Activated naive CD8-positive, alpha-beta T cell treated with anti-CD3 and anti-CD28 coated beads for 36 hours (primary cell): ENCODE results near the gene MRPS27. TPM values are rescaled to one million over a fixed set of nuclear protein-coding genes. Genes with fewer than 3 reads are reported as not detected.
A peak's percentile ranks its signal among the peaks of the same experiment; 100 is the strongest.

Source experiments
- DNase-seq: peaks from one replicate; pipeline ENCODE4 v3.0.0; 2021
- H3K27ac Mint-ChIP-seq: one replicate; pipeline ENCODE4 v1.8.0; 2022; ENCODE audit warnings: mild to moderate bottlenecking, moderate library complexity, mixed read lengths
- H3K27me3 Mint-ChIP-seq: one replicate; pipeline ENCODE4 v1.8.0; 2022; ENCODE audit warnings: mild to moderate bottlenecking, mixed read lengths
- H3K36me3 Mint-ChIP-seq: one replicate; pipeline ENCODE4 v1.8.0; 2021; ENCODE audit warnings: mild to moderate bottlenecking, mixed read lengths
- H3K4me1 Mint-ChIP-seq: one replicate; pipeline ENCODE4 v1.8.0; 2021; ENCODE audit warnings: mixed read lengths
- H3K4me3 Mint-ChIP-seq: one replicate; pipeline ENCODE4 v1.8.0; 2022; ENCODE audit warnings: mild to moderate bottlenecking, moderate library complexity, mixed read lengths
- H3K9me3 Mint-ChIP-seq: one replicate; pipeline ENCODE4 v1.8.0; 2022; ENCODE audit warnings: mixed read lengths
- total RNA-seq, 2 experiments: library from RNA; stranded (reverse); gene quantifications; one replicate each; pipeline ENCODE4 v1.2.3, GENCODE V29; 2021

Gene MRPS27
- total RNA-seq, 2 experiments from 2014 or later = 102 TPM

- Mint-ChIP-seq H3K4me3 (no peak overlapping the region), H3K36me3 (peaks cover 12% of the 10 kb centered on the region), H3K27me3 (no peaks in the 10 kb centered on the region), H3K4me1 (peaks cover 7% of the 10 kb centered on the region), H3K9me3 (no peaks in the 10 kb centered on the region), H3K27ac (no peak overlapping the region)
- no peak for DNase-seq
Observed at GRCh38 chr5:72205431-72206009, 114.5 kb downstream of the MRPS27 start.

- Mint-ChIP-seq H3K27me3 (no peaks in the 10 kb centered on the region), H3K4me1 (peaks cover 7% of the 10 kb centered on the region), H3K27ac (no peak overlapping the region), H3K4me3 (no peak overlapping the region), H3K36me3 (peaks cover 12% of the 10 kb centered on the region), H3K9me3 (no peaks in the 10 kb centered on the region)
- DNase-seq = no peak
Observed at GRCh38 chr5:72204946-72205345, 115.1 kb downstream of the MRPS27 start.

GRCh38 chr5:72203251-72203845 is 116.7 kb downstream of the MRPS27 start:
- no peak overlapping the region for H3K4me3 Mint-ChIP-seq
- peaks cover 8% of the 10 kb centered on the region for H3K36me3 Mint-ChIP-seq
- H3K9me3 Mint-ChIP-seq = no peaks in the 10 kb centered on the region
- no peaks in the 10 kb centered on the region for H3K27me3 Mint-ChIP-seq
- no peak overlapping the region for H3K27ac Mint-ChIP-seq
- H3K4me1 Mint-ChIP-seq = peaks cover 3% of the 10 kb centered on the region
- DNase-seq = no peak

GRCh38 chr5:72202331-72202825 is 117.7 kb downstream of the MRPS27 start:
- H3K27ac Mint-ChIP-seq = no peak overlapping the region
- DNase-seq = no peak
- no peaks in the 10 kb centered on the region for H3K4me1 Mint-ChIP-seq
- H3K4me3 Mint-ChIP-seq = no peak overlapping the region
- H3K36me3 Mint-ChIP-seq = peaks cover 8% of the 10 kb centered on the region
- no peaks in the 10 kb centered on the region for H3K27me3 Mint-ChIP-seq
- no peaks in the 10 kb centered on the region for H3K9me3 Mint-ChIP-seq

- peaks cover 1% of the 10 kb centered on the region for H3K36me3 Mint-ChIP-seq
- DNase-seq = no peak
- H3K4me1 Mint-ChIP-seq = no peaks in the 10 kb centered on the region
- H3K27ac Mint-ChIP-seq = no peak overlapping the region
- H3K27me3 Mint-ChIP-seq = peaks cover 8% of the 10 kb centered on the region
- H3K9me3 Mint-ChIP-seq = no peaks in the 10 kb centered on the region
- no peak overlapping the region for H3K4me3 Mint-ChIP-seq
Observed at GRCh38 chr5:72199681-72200080, 120.4 kb downstream of the MRPS27 start.

- H3K4me3 Mint-ChIP-seq = no peak overlapping the region
- no peaks in the 10 kb centered on the region for H3K9me3 Mint-ChIP-seq
- no peaks in the 10 kb centered on the region for H3K4me1 Mint-ChIP-seq
- H3K27me3 Mint-ChIP-seq = peaks cover 25% of the 10 kb centered on the region
- peaks cover 1% of the 10 kb centered on the region for H3K36me3 Mint-ChIP-seq
- no peak for DNase-seq
- no peak overlapping the region for H3K27ac Mint-ChIP-seq
Observed at GRCh38 chr5:72197393-72197792, 122.6 kb downstream of the MRPS27 start.

- H3K4me1 Mint-ChIP-seq = no peaks in the 10 kb centered on the region
- H3K36me3 Mint-ChIP-seq = peaks cover 1% of the 10 kb centered on the region
- H3K27me3 Mint-ChIP-seq = peaks cover 26% of the 10 kb centered on the region
- H3K27ac Mint-ChIP-seq = no peak overlapping the region
- H3K4me3 Mint-ChIP-seq = no peak overlapping the region
- no peak for DNase-seq
- no peaks in the 10 kb centered on the region for H3K9me3 Mint-ChIP-seq
Observed at GRCh38 chr5:72195581-72195980, 124.5 kb downstream of the MRPS27 start.

- H3K27ac Mint-ChIP-seq = no peak overlapping the region
- H3K9me3 Mint-ChIP-seq = no peaks in the 10 kb centered on the region
- H3K36me3 Mint-ChIP-seq = peaks cover 1% of the 10 kb centered on the region
- H3K4me1 Mint-ChIP-seq = no peaks in the 10 kb centered on the region
- DNase-seq = peak; percentile 18
- H3K27me3 Mint-ChIP-seq = peaks cover 26% of the 10 kb centered on the region
- H3K4me3 Mint-ChIP-seq = no peak overlapping the region
Observed at GRCh38 chr5:72194846-72195245, 125.2 kb downstream of the MRPS27 start.

- Mint-ChIP-seq H3K4me1 (no peaks in the 10 kb centered on the region), H3K27ac (no peak overlapping the region), H3K36me3 (peaks cover 1% of the 10 kb centered on the region), H3K27me3 (peaks cover 30% of the 10 kb centered on the region), H3K4me3 (no peak overlapping the region), H3K9me3 (no peaks in the 10 kb centered on the region)
- no peak for DNase-seq
Observed at GRCh38 chr5:72191404-72191803, 128.6 kb downstream of the MRPS27 start.

- Mint-ChIP-seq H3K27ac (no peak overlapping the region), H3K27me3 (peaks cover 17% of the 10 kb centered on the region), H3K36me3 (no peaks in the 10 kb centered on the region), H3K4me1 (no peaks in the 10 kb centered on the region), H3K4me3 (no peak overlapping the region), H3K9me3 (no peaks in the 10 kb centered on the region)
- DNase-seq = no peak
Observed at GRCh38 chr5:72189146-72189545, 130.9 kb downstream of the MRPS27 start.

GRCh38 chr5:72188166-72188565 is 131.9 kb downstream of the MRPS27 start:
- no peak for DNase-seq
- Mint-ChIP-seq H3K9me3 (no peaks in the 10 kb centered on the region), H3K27ac (no peak overlapping the region), H3K27me3 (peaks cover 16% of the 10 kb centered on the region), H3K36me3 (no peaks in the 10 kb centered on the region), H3K4me1 (no peaks in the 10 kb centered on the region), H3K4me3 (no peak overlapping the region)

GRCh38 chr5:72187388-72188075 is 132.5 kb downstream of the MRPS27 start:
- Mint-ChIP-seq H3K4me1 (no peaks in the 10 kb centered on the region), H3K9me3 (no peaks in the 10 kb centered on the region), H3K27ac (no peak overlapping the region), H3K4me3 (no peak overlapping the region), H3K36me3 (no peaks in the 10 kb centered on the region), H3K27me3 (peaks cover 15% of the 10 kb centered on the region)
- DNase-seq = no peak

- H3K36me3 Mint-ChIP-seq = no peaks in the 10 kb centered on the region
- H3K9me3 Mint-ChIP-seq = no peaks in the 10 kb centered on the region
- peaks cover 25% of the 10 kb centered on the region for H3K27me3 Mint-ChIP-seq
- DNase-seq = no peak
- no peaks in the 10 kb centered on the region for H3K4me1 Mint-ChIP-seq
- no peak overlapping the region for H3K4me3 Mint-ChIP-seq
- no peak overlapping the region for H3K27ac Mint-ChIP-seq
Observed at GRCh38 chr5:72185496-72186329, 134.3 kb downstream of the MRPS27 start.

GRCh38 chr5:72184408-72184807 is 135.6 kb downstream of the MRPS27 start:
- Mint-ChIP-seq H3K9me3 (no peaks in the 10 kb centered on the region), H3K27ac (no peak overlapping the region), H3K36me3 (no peaks in the 10 kb centered on the region), H3K27me3 (peaks cover 30% of the 10 kb centered on the region), H3K4me1 (no peaks in the 10 kb centered on the region), H3K4me3 (no peak overlapping the region)
- DNase-seq = no peak

GRCh38 chr5:72183101-72183520 is 136.9 kb downstream of the MRPS27 start:
- Mint-ChIP-seq H3K27ac (no peak overlapping the region), H3K36me3 (no peaks in the 10 kb centered on the region), H3K4me3 (no peak overlapping the region), H3K27me3 (peaks cover 34% of the 10 kb centered on the region), H3K9me3 (no peaks in the 10 kb centered on the region), H3K4me1 (no peaks in the 10 kb centered on the region)
- no peak for DNase-seq
